Measurements from ENCODE around the gene DCAF10. TPM values are rescaled to one million over a fixed set of nuclear protein-coding genes. Genes with fewer than 3 reads are reported as not detected.
A peak's percentile ranks its signal among the peaks of the same experiment; 100 is the strongest.

The DCAF10 gene
- total and polyA plus RNA-seq, 2 of the 13 experiments (the other 11 are each of a cell fraction or from before 2014, with no cell fraction given) = 9.2 to 20.3 TPM

GRCh38 chr9:37913480-37914153, 113.0 kb downstream of the DCAF10 start (continued):
- TF ChIP-seq NR2F6 (IDR thresholded peaks at IDR 0.05) = no peak
- 0 out of 2 replicates have a peak, but pooled peaks have one; percentile 34 for TF ChIP-seq NR2F6 (CRISPR knock-in tag; IDR thresholded peaks at IDR 0.05)
- TF ChIP-seq ZNF136 (CRISPR knock-in tag; IDR thresholded peaks at IDR 0.05; ENCODE audit: low read depth) = 0 out of 2 replicates have a peak, but pooled peaks have one; percentile 63
- TF ChIP-seq ZC3H13 (CRISPR knock-in tag; IDR thresholded peaks at IDR 0.05) = 0 out of 2 replicates have a peak, but pooled peaks have one; percentile 39
- TF ChIP-seq HNF4G (IDR thresholded peaks at IDR 0.05; ENCODE audit: borderline replicate concordance, low read depth, low read length) = no peak
- 0 out of 2 replicates have a peak, but pooled peaks have one; percentile 25 for TF ChIP-seq HNF4G (CRISPR knock-in tag; IDR thresholded peaks at IDR 0.05; ENCODE audit: borderline replicate concordance, low read depth)
- TF ChIP-seq ZGPAT (CRISPR knock-in tag; IDR thresholded peaks at IDR 0.05) = peak; percentile 51; the same call in 1 of the 2 replicates
- TF ChIP-seq ZBTB33 (CRISPR knock-in tag; IDR thresholded peaks at IDR 0.05) = peak; percentile 5; the same call in 1 of the 2 replicates
- no peak for TF ChIP-seq LCORL (IDR thresholded peaks at IDR 0.05)
- 0 out of 2 replicates have a peak, but pooled peaks have one; percentile 41 for TF ChIP-seq LCORL (CRISPR knock-in tag; IDR thresholded peaks at IDR 0.05)
- peak; percentile 33; the same call in 1 of the 2 replicates for TF ChIP-seq ZNF350 (CRISPR knock-in tag; IDR thresholded peaks at IDR 0.05; ENCODE audit: borderline replicate concordance, low read depth)
- TF ChIP-seq SP1 (IDR thresholded peaks at IDR 0.05) = no peak
- TF ChIP-seq SP1 (CRISPR knock-in tag; IDR thresholded peaks at IDR 0.05) = no peak
- peak; percentile 84 for TF ChIP-seq AKAP8 (CRISPR knock-in tag; IDR thresholded peaks at IDR 0.05)
- TF ChIP-seq CTCF (CRISPR knock-in tag; IDR thresholded peaks at IDR 0.05) = peak; percentile 98
- TF ChIP-seq E2F5 (CRISPR knock-in tag; conservative IDR thresholded peaks at IDR 0.05) = no peak
- TF ChIP-seq ZNF772 (CRISPR knock-in tag; IDR thresholded peaks at IDR 0.05) = 0 out of 2 replicates have a peak, but pooled peaks have one; percentile 41

Data from HepG2 (cell line).